Liver (tissue), 3 donors: ENCODE data around the gene ZNF334.

Source experiments
- EGR1 ChIP-seq, 2 donors: IDR thresholded peaks; 2 replicates each; pipeline ENCODE4 v1.6.1; 2016 to 2018; ENCODE audit warnings: antibody characterized with exemption in 2 of 2, low read depth in 2 of 2
- GABPA ChIP-seq, 2 donors: IDR thresholded peaks in 1 of 2; conservative IDR thresholded peaks in 1 of 2; 2 replicates each; pipeline ENCODE4 v1.6.1; 2016; ENCODE audit warnings: antibody characterized with exemption in 2 of 2, mild to moderate bottlenecking in 1 of 2, moderate library complexity in 1 of 2
- HNF4G ChIP-seq: IDR thresholded peaks from 2 replicates; pipeline ENCODE4 v1.6.1; 2016; ENCODE audit warnings: antibody characterized with exemption
- RAD21 ChIP-seq, 2 donors: IDR thresholded peaks; 2 replicates each; pipeline ENCODE4 v1.6.1; 2016; ENCODE audit warnings: antibody characterized with exemption in 2 of 2, mild to moderate bottlenecking in 2 of 2
- SP1 ChIP-seq: IDR thresholded peaks from 2 replicates; pipeline ENCODE4 v1.6.1; 2018; ENCODE audit warnings: antibody characterized with exemption, mild to moderate bottlenecking
- TAF1 ChIP-seq: conservative IDR thresholded peaks from 2 replicates; pipeline ENCODE4 v1.6.1; 2016; ENCODE audit warnings: antibody characterized with exemption, mild to moderate bottlenecking
- YY1 ChIP-seq: IDR thresholded peaks from 2 replicates; pipeline ENCODE4 v1.6.1; 2016; ENCODE audit warnings: antibody characterized with exemption, mild to moderate bottlenecking
- TF ChIP-seq, protein P1 (sequence below): fragments of 150-350 bp; IDR thresholded peaks from 2 replicates; pipeline ENCODE4 v1.5.1; 2017; ENCODE audit warnings: improper control_type of control experiment, low read depth, low read length; ENCODE audit not compliant: missing input control
- TF ChIP-seq, protein P2 (sequence below): IDR thresholded peaks from 2 replicates; pipeline ENCODE4 v1.6.1; 2016; ENCODE audit warnings: antibody characterized with exemption, mild to moderate bottlenecking
- TF ChIP-seq, protein P3 (sequence below): IDR thresholded peaks from 2 replicates; pipeline ENCODE4 v1.6.1; 2016; ENCODE audit warnings: antibody characterized with exemption
- TF ChIP-seq, protein P4 (sequence below): IDR thresholded peaks from 2 replicates; pipeline ENCODE4 v1.6.1; 2016; ENCODE audit warnings: antibody characterized with exemption
- donor health status: healthy.
- donor health status: healthy.

DNA sequence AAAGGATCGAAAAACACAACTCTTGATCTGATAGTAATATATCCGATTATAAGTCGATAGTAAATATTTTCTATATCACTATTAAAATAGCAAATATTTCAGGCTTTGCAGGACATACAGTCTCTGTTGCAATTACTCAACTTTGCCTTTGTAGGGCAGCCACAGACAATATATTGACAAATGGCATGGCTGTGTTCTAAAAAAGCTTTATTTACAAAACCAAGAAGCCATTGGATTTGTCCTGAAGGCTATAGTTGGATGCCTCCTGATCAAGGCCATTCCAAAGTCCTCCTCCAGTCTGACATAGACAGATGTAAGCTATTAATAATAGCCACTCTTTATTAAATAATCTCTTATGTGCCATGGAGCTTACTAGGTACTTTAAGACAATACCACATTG lies 31.2 kb upstream of the ZNF334 start:
- TF ChIP-seq RAD21 (IDR thresholded peaks at IDR 0.05) (peak; percentile 62 to 69), YY1 (no peak), EGR1 (IDR thresholded peaks at IDR 0.05; ENCODE audit: low read depth in 2 of 2) (no peak), GABPA (IDR thresholded peaks at IDR 0.05 in 1 of 2, conservative IDR thresholded peaks at IDR 0.05 in 1 of 2) (no peak), TAF1 (no peak), SP1 (no peak), HNF4G (no peak)
- TF ChIP-seq, protein P1, sequence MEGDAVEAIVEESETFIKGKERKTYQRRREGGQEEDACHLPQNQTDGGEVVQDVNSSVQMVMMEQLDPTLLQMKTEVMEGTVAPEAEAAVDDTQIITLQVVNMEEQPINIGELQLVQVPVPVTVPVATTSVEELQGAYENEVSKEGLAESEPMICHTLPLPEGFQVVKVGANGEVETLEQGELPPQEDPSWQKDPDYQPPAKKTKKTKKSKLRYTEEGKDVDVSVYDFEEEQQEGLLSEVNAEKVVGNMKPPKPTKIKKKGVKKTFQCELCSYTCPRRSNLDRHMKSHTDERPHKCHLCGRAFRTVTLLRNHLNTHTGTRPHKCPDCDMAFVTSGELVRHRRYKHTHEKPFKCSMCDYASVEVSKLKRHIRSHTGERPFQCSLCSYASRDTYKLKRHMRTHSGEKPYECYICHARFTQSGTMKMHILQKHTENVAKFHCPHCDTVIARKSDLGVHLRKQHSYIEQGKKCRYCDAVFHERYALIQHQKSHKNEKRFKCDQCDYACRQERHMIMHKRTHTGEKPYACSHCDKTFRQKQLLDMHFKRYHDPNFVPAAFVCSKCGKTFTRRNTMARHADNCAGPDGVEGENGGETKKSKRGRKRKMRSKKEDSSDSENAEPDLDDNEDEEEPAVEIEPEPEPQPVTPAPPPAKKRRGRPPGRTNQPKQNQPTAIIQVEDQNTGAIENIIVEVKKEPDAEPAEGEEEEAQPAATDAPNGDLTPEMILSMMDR = no peak
- TF ChIP-seq, protein P2, sequence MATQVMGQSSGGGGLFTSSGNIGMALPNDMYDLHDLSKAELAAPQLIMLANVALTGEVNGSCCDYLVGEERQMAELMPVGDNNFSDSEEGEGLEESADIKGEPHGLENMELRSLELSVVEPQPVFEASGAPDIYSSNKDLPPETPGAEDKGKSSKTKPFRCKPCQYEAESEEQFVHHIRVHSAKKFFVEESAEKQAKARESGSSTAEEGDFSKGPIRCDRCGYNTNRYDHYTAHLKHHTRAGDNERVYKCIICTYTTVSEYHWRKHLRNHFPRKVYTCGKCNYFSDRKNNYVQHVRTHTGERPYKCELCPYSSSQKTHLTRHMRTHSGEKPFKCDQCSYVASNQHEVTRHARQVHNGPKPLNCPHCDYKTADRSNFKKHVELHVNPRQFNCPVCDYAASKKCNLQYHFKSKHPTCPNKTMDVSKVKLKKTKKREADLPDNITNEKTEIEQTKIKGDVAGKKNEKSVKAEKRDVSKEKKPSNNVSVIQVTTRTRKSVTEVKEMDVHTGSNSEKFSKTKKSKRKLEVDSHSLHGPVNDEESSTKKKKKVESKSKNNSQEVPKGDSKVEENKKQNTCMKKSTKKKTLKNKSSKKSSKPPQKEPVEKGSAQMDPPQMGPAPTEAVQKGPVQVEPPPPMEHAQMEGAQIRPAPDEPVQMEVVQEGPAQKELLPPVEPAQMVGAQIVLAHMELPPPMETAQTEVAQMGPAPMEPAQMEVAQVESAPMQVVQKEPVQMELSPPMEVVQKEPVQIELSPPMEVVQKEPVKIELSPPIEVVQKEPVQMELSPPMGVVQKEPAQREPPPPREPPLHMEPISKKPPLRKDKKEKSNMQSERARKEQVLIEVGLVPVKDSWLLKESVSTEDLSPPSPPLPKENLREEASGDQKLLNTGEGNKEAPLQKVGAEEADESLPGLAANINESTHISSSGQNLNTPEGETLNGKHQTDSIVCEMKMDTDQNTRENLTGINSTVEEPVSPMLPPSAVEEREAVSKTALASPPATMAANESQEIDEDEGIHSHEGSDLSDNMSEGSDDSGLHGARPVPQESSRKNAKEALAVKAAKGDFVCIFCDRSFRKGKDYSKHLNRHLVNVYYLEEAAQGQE = no peak
- TF ChIP-seq, protein P3, sequence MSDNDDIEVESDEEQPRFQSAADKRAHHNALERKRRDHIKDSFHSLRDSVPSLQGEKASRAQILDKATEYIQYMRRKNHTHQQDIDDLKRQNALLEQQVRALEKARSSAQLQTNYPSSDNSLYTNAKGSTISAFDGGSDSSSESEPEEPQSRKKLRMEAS = no peak
- TF ChIP-seq, protein P4, sequence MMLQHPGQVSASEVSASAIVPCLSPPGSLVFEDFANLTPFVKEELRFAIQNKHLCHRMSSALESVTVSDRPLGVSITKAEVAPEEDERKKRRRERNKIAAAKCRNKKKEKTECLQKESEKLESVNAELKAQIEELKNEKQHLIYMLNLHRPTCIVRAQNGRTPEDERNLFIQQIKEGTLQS = no peak
